Duodenal mucosa (tissue), 2 donors: ENCODE data around the gene BATF.
A peak's percentile ranks its signal among the peaks of the same experiment; 100 is the strongest.

Experiments used
- H3K27ac ChIP-seq: one replicate; pipeline ENCODE4 v1.7.0; 2013; ENCODE audit warnings: low read depth, low read length
- H3K27me3 ChIP-seq, 2 donors: one replicate each; pipeline ENCODE4 v1.7.0; 2013; ENCODE audit warnings: low read length in 2 of 2, control low read depth in 1 of 2; ENCODE audit not compliant: insufficient read depth in 2 of 2, control insufficient read depth in 1 of 2
- H3K36me3 ChIP-seq, 2 donors: one replicate each; pipeline ENCODE4 v1.7.0; 2013; ENCODE audit warnings: low read length in 2 of 2, control low read depth in 1 of 2; ENCODE audit not compliant: insufficient read depth in 2 of 2, control insufficient read depth in 1 of 2
- H3K4me1 ChIP-seq, 2 donors: one replicate each; pipeline ENCODE4 v1.7.0; 2013; ENCODE audit warnings: low read length in 2 of 2, control low read depth in 1 of 2; ENCODE audit not compliant: insufficient read depth in 2 of 2, control insufficient read depth in 1 of 2
- H3K4me3 ChIP-seq, 2 donors: one replicate each; pipeline ENCODE4 v1.7.0; 2013; ENCODE audit warnings: low read length in 2 of 2, low read depth in 1 of 2
- H3K9ac ChIP-seq, 2 donors: one replicate each; pipeline ENCODE4 v1.7.0; 2013; ENCODE audit warnings: low read length in 2 of 2, low read depth in 1 of 2
- H3K9me3 ChIP-seq, 2 donors: one replicate each; pipeline ENCODE4 v1.7.0; 2013; ENCODE audit warnings: low read length in 2 of 2, control low read depth in 1 of 2; ENCODE audit not compliant: control insufficient read depth in 1 of 2

Gene BATF

DNA sequence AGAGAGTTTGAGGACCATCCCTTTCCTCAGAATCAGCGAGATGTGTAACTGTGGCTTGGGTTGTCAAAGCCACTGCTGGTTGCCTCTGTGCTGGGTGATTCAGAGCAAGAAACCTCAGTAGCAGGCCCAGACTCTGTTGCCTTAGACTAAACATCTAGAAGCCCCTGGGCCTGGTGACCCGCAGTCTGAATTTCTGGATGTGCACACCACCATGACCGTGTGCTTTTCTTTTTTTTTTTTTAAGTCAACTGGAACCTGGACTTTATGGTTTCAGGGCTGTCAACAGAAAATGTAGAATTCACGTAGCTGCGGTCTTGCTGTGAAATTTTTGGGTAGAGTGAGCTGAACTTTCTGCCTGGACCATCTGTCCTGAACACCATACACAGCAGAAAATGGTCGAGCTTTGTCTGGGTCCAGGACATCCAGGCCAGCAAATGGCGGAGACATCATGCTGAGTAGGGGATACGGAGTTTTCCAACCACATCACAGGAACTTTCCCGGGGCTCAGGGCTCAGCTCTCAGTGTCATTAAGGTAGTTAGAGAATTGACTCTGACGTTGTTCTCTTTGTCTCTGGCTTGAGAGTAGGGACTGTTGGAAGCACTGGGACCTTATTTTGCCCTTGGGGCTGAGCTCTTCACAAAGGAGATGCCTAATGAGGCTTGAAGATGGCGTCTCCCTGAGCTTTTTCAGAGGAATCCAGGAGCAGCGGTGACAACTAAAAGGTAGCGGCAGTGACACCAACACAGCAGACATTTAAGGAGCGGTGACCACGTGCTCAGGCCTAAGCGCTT is 23.0 kb upstream of the BATF start:
- Histone ChIP-seq H3K27me3 (no peaks in the 10 kb centered on the region), H3K27ac (no peak overlapping the region), H3K9me3 (no peaks in the 10 kb centered on the region), H3K4me3 (no peak overlapping the region), H3K4me1 (no peaks in the 10 kb centered on the region), H3K36me3 (no peaks in the 10 kb centered on the region), H3K9ac (no peak overlapping the region)

- no peaks in the 10 kb centered on the region for H3K36me3 ChIP-seq
- H3K27me3 ChIP-seq, result no peaks in the 10 kb centered on the region
- no peak overlapping the region for H3K4me3 ChIP-seq
- no peaks in the 10 kb centered on the region for H3K9me3 ChIP-seq
- no peaks in the 10 kb centered on the region for H3K4me1 ChIP-seq
- H3K9ac ChIP-seq, result no peak overlapping the region
- no peak overlapping the region for H3K27ac ChIP-seq
These were observed 21.2 kb upstream of the BATF start for GRCh38 chr14:75501080-75501479.

DNA sequence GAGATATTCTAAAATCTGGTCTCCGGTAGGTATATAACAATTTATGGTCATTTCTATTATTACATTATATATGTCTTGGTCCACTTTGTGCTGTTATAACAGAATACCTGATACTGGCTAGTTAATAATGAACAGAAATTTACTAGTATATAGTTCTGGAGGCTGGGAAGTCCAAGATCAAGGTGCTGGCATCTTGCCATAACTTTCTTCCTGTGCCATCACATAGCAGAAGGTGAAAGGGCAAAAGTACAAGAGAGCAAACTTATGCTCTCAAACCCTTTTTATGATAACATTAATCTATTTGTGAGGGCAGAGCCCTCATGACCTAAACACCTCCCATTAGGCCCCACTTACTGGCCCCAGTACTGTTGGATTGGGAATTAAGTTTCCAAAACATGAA is 17.9 kb upstream of the BATF start:
- no peaks in the 10 kb centered on the region for H3K9me3 ChIP-seq

GRCh38 chr14:75506930-75507329 is 15.3 kb upstream of the BATF start:
- peaks cover 0 to 9% of the 10 kb centered on the region in 2 donors for H3K9me3 ChIP-seq
- H3K27ac ChIP-seq, result no peak overlapping the region
- H3K36me3 ChIP-seq, result no peaks in the 10 kb centered on the region
- H3K4me3 ChIP-seq, result no peak overlapping the region
- H3K27me3 ChIP-seq, result no peaks in the 10 kb centered on the region
- H3K4me1 ChIP-seq, result no peaks in the 10 kb centered on the region
- no peak overlapping the region for H3K9ac ChIP-seq

More for the DNA sequence above, 17.9 kb upstream of the BATF start:
- Histone ChIP-seq H3K36me3 (no peaks in the 10 kb centered on the region), H3K27me3 (no peaks in the 10 kb centered on the region), H3K27ac (no peak overlapping the region), H3K4me3 (no peak overlapping the region), H3K4me1 (no peaks in the 10 kb centered on the region), H3K9ac (no peak overlapping the region)

DNA sequence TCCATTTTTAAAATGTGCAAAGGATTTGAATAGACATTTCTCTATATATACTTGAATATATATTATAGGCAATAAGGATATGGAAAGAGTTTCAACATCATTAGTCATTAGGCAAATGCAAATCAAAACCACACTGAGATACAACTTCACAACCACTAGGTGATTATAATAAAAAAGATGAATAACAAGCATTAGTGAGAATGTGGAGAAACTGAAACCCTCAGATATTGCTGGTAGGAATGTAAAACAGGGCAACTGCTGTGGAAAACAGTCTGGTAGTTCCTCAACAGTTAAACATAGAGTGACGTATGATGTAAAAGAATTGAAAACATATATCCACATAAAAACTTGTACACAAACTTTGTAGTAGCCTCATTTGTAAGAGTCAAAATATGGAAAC is 11.7 kb upstream of the BATF start:
- peaks cover 0 to 4% of the 10 kb centered on the region in 2 donors for H3K4me1 ChIP-seq
- no peak overlapping the region for H3K4me3 ChIP-seq
- no peaks in the 10 kb centered on the region for H3K36me3 ChIP-seq
- H3K9ac ChIP-seq, result no peak overlapping the region
- H3K27ac ChIP-seq, result no peak overlapping the region
- H3K27me3 ChIP-seq, result no peaks in the 10 kb centered on the region
- peaks cover 0 to 9% of the 10 kb centered on the region in 2 donors for H3K9me3 ChIP-seq

- H3K9me3 ChIP-seq, result peaks cover 0 to 9% of the 10 kb centered on the region in 2 donors
- H3K4me3 ChIP-seq, result no peak overlapping the region
- no peak overlapping the region for H3K9ac ChIP-seq
- H3K27me3 ChIP-seq, result no peaks in the 10 kb centered on the region
- H3K4me1 ChIP-seq, result peaks cover 4 to 7% of the 10 kb centered on the region in 2 donors
- H3K27ac ChIP-seq, result no peak overlapping the region
- no peaks in the 10 kb centered on the region for H3K36me3 ChIP-seq
These were observed 11.1 kb upstream of the BATF start for GRCh38 chr14:75511201-75511600.

DNA sequence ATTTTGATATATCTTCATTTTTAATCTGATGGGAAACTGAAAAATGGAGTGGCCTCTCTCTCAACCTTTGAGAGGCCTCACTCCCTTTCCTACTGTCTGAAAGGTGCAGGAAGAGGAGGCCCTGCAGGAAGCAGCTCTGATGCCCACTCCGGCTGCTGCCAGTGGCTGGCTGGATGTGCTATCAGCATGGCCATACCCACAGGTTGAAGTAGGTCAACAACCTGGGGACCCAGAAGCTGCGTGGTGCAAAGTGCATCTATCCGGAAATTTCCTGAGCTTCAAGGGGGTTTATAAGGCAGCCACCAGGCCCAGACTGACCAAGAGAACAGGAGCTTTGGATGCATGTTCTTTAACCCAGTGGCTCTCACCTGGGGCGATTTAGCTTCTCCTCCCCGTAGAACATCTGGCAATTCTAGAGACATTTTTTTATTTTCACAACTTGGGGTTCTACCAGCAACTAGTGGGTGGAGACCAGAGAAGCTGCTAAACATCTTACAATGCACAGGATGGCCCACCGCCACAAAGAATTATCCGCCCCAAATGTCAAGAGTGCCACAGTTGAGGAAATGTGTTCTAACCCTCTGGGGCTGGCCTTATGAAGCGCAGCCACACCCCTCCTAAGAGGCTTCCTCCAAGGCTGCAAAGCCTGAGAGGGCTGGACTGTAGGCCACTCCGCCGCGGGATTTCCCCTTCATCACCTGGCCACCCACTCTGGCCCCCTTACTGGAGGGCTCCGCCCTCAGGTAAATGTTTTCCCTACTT is 8.2 kb upstream of the BATF start:
- Histone ChIP-seq H3K4me1 (peaks cover 4 to 7% of the 10 kb centered on the region in 2 donors), H3K27ac (no peak overlapping the region), H3K27me3 (no peaks in the 10 kb centered on the region), H3K9ac (no peak overlapping the region), H3K4me3 (no peak overlapping the region), H3K9me3 (peaks cover 0 to 9% of the 10 kb centered on the region in 2 donors), H3K36me3 (no peaks in the 10 kb centered on the region)

DNA sequence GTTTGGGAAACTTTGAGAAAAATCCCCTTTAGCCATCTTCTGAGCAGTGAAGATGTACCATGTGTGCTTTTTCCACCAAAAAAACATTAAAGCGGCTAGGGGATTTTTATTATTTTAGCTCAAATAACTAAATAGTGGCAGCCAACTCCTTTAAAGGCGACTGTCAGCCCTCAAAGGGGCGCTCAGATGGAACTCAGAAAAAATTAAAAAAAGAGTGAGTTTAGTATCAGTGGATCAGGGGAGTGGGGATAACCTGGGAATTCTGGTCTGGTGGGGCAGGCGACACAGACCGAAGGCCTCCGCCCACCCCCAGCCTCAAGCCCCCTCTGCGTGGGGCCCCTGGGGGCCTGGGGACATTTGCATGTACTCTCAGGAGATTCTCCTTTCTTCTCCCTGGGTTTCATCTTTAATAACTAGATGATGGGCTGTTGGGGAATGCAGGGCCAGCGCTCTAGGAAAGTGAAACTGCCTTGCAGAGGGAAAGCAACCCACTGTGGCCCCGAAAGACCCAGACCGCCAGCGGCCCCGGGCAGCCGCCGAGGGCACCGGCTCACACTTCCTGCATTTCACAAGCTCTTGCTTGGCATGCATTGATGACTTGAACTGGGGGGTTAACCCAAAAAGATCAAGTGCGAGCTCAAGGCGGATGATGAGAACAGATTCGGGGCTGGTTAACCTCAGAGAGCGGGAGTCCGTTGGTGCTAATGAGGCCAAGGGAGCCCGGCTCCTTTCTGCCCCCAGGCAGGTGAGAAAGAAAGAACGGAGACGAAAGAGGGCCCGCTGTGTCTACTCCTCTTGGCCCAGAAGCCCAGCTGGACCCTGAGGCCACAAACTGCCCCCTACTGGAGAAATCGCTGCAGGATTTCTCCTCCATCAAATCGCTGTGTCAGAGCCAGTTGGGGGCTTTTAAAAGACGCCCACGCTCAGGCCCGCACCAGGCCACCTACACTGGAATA is 7.3 kb upstream of the BATF start:
- no peaks in the 10 kb centered on the region for H3K27me3 ChIP-seq
- H3K4me1 ChIP-seq, result peaks cover 4 to 7% of the 10 kb centered on the region in 2 donors
- H3K36me3 ChIP-seq, result no peaks in the 10 kb centered on the region
- no peak overlapping the region for H3K27ac ChIP-seq
- H3K9me3 ChIP-seq, result peaks cover 0 to 9% of the 10 kb centered on the region in 2 donors
- H3K9ac ChIP-seq, result peak overlapping the region in 1 of 2 donors; percentile 32
- H3K4me3 ChIP-seq, result peak overlapping the region; percentile 32 to 71

GRCh38 chr14:75515629-75515996 is 6.7 kb upstream of the BATF start:
- Histone ChIP-seq H3K4me1 (peaks cover 4 to 7% of the 10 kb centered on the region in 2 donors), H3K4me3 (peak overlapping the region in 1 of 2 donors; percentile 71), H3K27ac (no peak overlapping the region), H3K9me3 (peaks cover 0 to 8% of the 10 kb centered on the region in 2 donors), H3K36me3 (no peaks in the 10 kb centered on the region), H3K9ac (peak overlapping the region in 1 of 2 donors; percentile 32), H3K27me3 (no peaks in the 10 kb centered on the region)
